ENCODE measurements around the gene SPHK2.

SPHK2 gene

GRCh38 chr19:48613852-48614435, 5.4 kb upstream of the SPHK2 start:
- H3K27me3 ChIP-seq (ENCODE audit: insufficient read depth, poor library complexity, severe bottlenecking): no peaks in the 10 kb centered on the region
- H3K27ac ChIP-seq (replicated peaks): no peak overlapping the region
- H3K4me3 ChIP-seq (replicated peaks; ENCODE audit: insufficient read depth, low read length): no peak overlapping the region
- DNase-seq (ENCODE audit: low read depth in 1 of 2, low spot score in 1 of 2): no peak
- TF ChIP-seq, protein P1, sequence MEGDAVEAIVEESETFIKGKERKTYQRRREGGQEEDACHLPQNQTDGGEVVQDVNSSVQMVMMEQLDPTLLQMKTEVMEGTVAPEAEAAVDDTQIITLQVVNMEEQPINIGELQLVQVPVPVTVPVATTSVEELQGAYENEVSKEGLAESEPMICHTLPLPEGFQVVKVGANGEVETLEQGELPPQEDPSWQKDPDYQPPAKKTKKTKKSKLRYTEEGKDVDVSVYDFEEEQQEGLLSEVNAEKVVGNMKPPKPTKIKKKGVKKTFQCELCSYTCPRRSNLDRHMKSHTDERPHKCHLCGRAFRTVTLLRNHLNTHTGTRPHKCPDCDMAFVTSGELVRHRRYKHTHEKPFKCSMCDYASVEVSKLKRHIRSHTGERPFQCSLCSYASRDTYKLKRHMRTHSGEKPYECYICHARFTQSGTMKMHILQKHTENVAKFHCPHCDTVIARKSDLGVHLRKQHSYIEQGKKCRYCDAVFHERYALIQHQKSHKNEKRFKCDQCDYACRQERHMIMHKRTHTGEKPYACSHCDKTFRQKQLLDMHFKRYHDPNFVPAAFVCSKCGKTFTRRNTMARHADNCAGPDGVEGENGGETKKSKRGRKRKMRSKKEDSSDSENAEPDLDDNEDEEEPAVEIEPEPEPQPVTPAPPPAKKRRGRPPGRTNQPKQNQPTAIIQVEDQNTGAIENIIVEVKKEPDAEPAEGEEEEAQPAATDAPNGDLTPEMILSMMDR (IDR thresholded peaks at IDR 0.05; ENCODE audit: insufficient read depth, low read length): no peak
- TF ChIP-seq POLR2AphosphoS5 (IDR thresholded peaks at IDR 0.05; ENCODE audit: low read depth) (no peak; the same call in 1 of the 2 replicates), SPI1 (IDR thresholded peaks at IDR 0.05; ENCODE audit: borderline replicate concordance, low read depth) (no peak), GABPA (IDR thresholded peaks at IDR 0.05; ENCODE audit: low read depth) (no peak)
- TF ChIP-seq, protein P2, sequence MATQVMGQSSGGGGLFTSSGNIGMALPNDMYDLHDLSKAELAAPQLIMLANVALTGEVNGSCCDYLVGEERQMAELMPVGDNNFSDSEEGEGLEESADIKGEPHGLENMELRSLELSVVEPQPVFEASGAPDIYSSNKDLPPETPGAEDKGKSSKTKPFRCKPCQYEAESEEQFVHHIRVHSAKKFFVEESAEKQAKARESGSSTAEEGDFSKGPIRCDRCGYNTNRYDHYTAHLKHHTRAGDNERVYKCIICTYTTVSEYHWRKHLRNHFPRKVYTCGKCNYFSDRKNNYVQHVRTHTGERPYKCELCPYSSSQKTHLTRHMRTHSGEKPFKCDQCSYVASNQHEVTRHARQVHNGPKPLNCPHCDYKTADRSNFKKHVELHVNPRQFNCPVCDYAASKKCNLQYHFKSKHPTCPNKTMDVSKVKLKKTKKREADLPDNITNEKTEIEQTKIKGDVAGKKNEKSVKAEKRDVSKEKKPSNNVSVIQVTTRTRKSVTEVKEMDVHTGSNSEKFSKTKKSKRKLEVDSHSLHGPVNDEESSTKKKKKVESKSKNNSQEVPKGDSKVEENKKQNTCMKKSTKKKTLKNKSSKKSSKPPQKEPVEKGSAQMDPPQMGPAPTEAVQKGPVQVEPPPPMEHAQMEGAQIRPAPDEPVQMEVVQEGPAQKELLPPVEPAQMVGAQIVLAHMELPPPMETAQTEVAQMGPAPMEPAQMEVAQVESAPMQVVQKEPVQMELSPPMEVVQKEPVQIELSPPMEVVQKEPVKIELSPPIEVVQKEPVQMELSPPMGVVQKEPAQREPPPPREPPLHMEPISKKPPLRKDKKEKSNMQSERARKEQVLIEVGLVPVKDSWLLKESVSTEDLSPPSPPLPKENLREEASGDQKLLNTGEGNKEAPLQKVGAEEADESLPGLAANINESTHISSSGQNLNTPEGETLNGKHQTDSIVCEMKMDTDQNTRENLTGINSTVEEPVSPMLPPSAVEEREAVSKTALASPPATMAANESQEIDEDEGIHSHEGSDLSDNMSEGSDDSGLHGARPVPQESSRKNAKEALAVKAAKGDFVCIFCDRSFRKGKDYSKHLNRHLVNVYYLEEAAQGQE (IDR thresholded peaks at IDR 0.05; ENCODE audit: insufficient replicate concordance, low read depth): no peak

DNA sequence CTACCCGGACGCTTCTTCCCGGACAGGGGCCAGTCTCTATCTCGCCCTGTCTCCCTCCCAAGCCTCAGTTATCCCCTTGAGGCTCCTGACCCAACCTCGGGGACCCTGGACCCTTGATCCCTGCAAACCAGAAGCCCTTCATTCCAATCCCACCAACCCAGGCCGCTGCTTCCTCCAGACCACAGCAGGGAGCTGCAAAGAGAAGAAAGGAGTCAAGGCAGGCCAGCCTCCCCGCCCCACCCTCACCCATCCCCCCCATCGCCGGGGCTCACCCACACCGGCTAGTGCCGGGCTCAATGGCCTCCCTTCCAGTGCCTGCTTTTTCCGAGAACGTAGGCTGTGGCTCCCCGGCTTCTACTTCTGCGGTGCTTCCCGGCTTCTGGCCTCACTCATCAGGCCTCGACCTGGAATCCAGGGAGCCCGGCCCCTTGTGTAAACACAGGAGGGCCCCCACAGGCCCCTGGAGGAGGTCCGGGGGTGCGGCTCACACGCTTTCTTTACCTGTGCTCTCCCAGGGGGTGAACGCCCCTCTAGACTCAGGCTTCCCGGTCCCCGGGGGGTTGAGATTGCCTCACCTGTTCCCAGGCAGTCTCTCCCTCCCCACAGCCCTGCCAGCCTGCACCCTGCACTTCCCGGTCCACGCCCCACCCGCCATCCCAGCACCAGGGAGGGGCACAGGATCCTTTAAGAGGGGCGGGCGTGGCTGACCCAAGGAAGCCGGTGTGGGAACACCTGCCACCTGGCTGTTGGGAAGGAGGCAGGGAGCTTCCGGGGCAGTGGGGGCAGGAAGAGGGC, 4.7 kb upstream of the SPHK2 start, which contains the start of gene FAM83E:
Gene FAM83E (minus strand): TSS at position 641 of the 795 bp plus-strand sequence. CDS start 1,704 bp downstream, outside the sequence.
- no peak within 1 kb of the TSS for H3K27ac ChIP-seq (replicated peaks)
- TF ChIP-seq, protein P2 (IDR thresholded peaks at IDR 0.05; ENCODE audit: insufficient replicate concordance, low read depth): no peak
- peak; percentile 89 for TF ChIP-seq POLR2AphosphoS5 (IDR thresholded peaks at IDR 0.05; ENCODE audit: low read depth)
- DNase-seq (ENCODE audit: low read depth in 1 of 2, low spot score in 1 of 2): no peak
- H3K27me3 ChIP-seq (ENCODE audit: insufficient read depth, poor library complexity, severe bottlenecking): no peaks in the 10 kb centered on the region
- H3K4me3 ChIP-seq (replicated peaks; ENCODE audit: insufficient read depth, low read length): no peak within 1 kb of the TSS

GRCh38 chr19:48615231-48616040, 3.9 kb upstream of the SPHK2 start:
- H3K4me3 ChIP-seq (replicated peaks; ENCODE audit: insufficient read depth, low read length): no peak overlapping the region
- no peak overlapping the region for H3K27ac ChIP-seq (replicated peaks)
- no peak for DNase-seq (ENCODE audit: low read depth in 1 of 2, low spot score in 1 of 2)
- H3K27me3 ChIP-seq (ENCODE audit: insufficient read depth, poor library complexity, severe bottlenecking): no peaks in the 10 kb centered on the region
- TF ChIP-seq, protein P1 (IDR thresholded peaks at IDR 0.05; ENCODE audit: insufficient read depth, low read length): no peak
- TF ChIP-seq, protein P2 (IDR thresholded peaks at IDR 0.05; ENCODE audit: insufficient replicate concordance, low read depth): no peak
- TF ChIP-seq SPI1 (IDR thresholded peaks at IDR 0.05; ENCODE audit: borderline replicate concordance, low read depth) (no peak), POLR2AphosphoS5 (IDR thresholded peaks at IDR 0.05; ENCODE audit: low read depth) (no peak)
